Body of pancreas (tissue), 4 donors: ENCODE data around the gene PRMT3. TPM values are rescaled to one million over a fixed set of nuclear protein-coding genes. Genes with fewer than 3 reads are reported as not detected.
"Not testable (repeated sequence)": the region's sequence is repeated elsewhere in the genome, so short reads cannot be mapped to it uniquely, and the experiment has no call there.

Experiments
- ATAC-seq: fragments of 150-250 bp; one replicate; pipeline ENCODE4 v1.9.1; 2016
- DNase-seq, 4 donors: peaks; one replicate each; pipeline ENCODE4 v3.0.0-alpha.2; 2019
- H3K27ac ChIP-seq, 4 donors: fragments of 200-600 bp; sonication (generic); 1 replicate in 3 of 4; 2 replicates in 1 of 4; pipeline versions ENCODE4 v1.5.1 to v1.6.1; 2016 to 2019; ENCODE audit warnings: mild to moderate bottlenecking in 1 of 4, mixed read lengths in 1 of 4, moderate library complexity in 1 of 4
- H3K27me3 ChIP-seq, 2 donors: fragments of 200-600 bp; sonication (generic); one replicate each; pipeline ENCODE4 v1.6.0; 2016; ENCODE audit warnings: mild to moderate bottlenecking in 1 of 2
- H3K36me3 ChIP-seq, 2 donors: fragments of 200-600 bp; sonication (generic); replicated peaks in 1 of 2; 2 replicates each; pipeline ENCODE4 v1.5.1; 2016; ENCODE audit warnings: low read depth in 2 of 2; ENCODE audit not compliant: insufficient read depth in 1 of 2
- H3K4me1 ChIP-seq: fragments of 200-600 bp; sonication (generic); one replicate; pipeline ENCODE4 v1.6.0; 2016
- H3K4me3 ChIP-seq, 2 donors: fragments of 200-600 bp; sonication (generic); 1 replicate in 1 of 2; 2 replicates in 1 of 2; pipeline ENCODE4 v1.5.1; 2016 to 2019
- H3K9me3 ChIP-seq, 3 donors: fragments of 200-600 bp; sonication (generic); 1 replicate in 2 of 3; 2 replicates in 1 of 3; pipeline ENCODE4 v1.5.1; 2016
- CTCF ChIP-seq, 7 experiments: fragments of 450-650 bp in 4 of 7; fragments of 200-600 bp in 3 of 7; sonication (generic) in 3 of 7; IDR thresholded peaks; one replicate each; pipeline ENCODE4 v1.5.1; 2016 to 2019; ENCODE audit warnings: antibody characterized with exemption in 7 of 7
- POLR2A ChIP-seq, 3 donors: fragments of 450-650 bp; IDR thresholded peaks; one replicate each; pipeline ENCODE4 v1.6.1; 2016; ENCODE audit warnings: antibody characterized with exemption in 3 of 3, mild to moderate bottlenecking in 2 of 3
- WGBS, 2 donors: methylation state at CpG; one replicate each; pipeline ENCODE4 v1.1.5; 2017; 5-methylcytosine and 5-hydroxymethylcytosine counted together
- intact Hi-C: fragments of 100-400 bp; cut with DNase I; formaldehyde crosslinking; loops from one replicate; pipeline ENCODE4 v1.15.1; 2023
- total RNA-seq, 2 donors: library from RNA; depleted of rRNA; stranded (reverse); fragments of >200 nt; gene quantifications; one replicate each; pipeline ENCODE4 v1.1.0, GENCODE V29; 2016

PRMT3 gene
- total RNA-seq, 2 donors from 2014 or later, result 15.6 to 20.4 TPM

DNA sequence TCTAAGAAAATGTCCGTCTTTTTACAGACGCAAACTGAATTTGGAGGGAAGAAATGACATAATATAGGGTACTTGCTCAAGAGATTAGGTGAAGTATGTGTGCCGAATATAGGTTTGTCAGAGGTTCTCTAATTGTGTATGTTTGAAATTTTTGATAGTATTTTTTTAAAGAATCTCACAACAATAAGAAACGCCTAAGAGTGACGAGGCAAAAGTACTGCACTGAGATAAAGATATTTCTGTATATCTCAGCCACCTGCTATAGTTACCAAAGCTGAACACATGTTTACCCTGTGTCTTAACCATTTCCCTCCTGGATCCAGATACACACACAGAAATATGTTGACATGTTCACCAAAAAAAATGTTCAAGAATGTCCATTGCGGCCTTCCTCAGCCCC is 92.0 kb downstream of the PRMT3 start:
- TF ChIP-seq POLR2A (IDR thresholded peaks at IDR 0.05) (no peak), CTCF (IDR thresholded peaks at IDR 0.05) (no peak)
- H3K27me3 ChIP-seq, result no peaks in the 10 kb centered on the region
- no peaks in the 10 kb centered on the region for H3K4me1 ChIP-seq
- intact Hi-C loops, result no loop called here
- no peaks in the 10 kb centered on the region for H3K36me3 ChIP-seq
- no peak overlapping the region for H3K27ac ChIP-seq
- WGBS, 2 donors, result 59 to 68% methylated on average over 6 of the region's 6 CpGs
- DNase-seq (no peak), ATAC-seq (no peak)
- H3K9me3 ChIP-seq, result no peaks in the 10 kb centered on the region
- H3K4me3 ChIP-seq, result no peak overlapping the region

DNA sequence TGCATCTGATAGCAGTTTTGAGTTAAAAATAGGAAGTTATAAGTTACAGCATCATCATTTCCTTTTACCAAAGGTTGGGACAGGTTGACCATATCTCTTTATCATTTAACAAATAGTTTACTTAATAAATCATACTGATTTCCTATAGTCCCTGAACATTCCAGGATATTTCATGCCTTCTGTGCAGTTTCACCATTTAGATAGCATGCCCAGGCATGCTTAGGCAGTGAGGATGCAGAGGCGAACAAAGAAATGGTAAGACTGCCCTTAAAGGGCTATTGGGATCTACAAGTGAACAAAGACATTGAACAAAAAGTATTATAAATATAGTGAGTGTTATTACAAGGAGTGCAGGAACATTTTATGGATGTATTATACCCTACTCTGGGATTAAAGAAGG is 96.4 kb downstream of the PRMT3 start:
- ATAC-seq (no peak), DNase-seq (no peak)
- H3K4me1 ChIP-seq, result no peaks in the 10 kb centered on the region
- H3K27ac ChIP-seq, result no peak overlapping the region
- no peak overlapping the region for H3K4me3 ChIP-seq
- intact Hi-C loops, result no loop called here
- WGBS, 2 donors, result 100% methylated on average over 1 of the region's 1 CpG
- TF ChIP-seq POLR2A (IDR thresholded peaks at IDR 0.05) (no peak), CTCF (IDR thresholded peaks at IDR 0.05) (no peak)
- no peaks in the 10 kb centered on the region for H3K9me3 ChIP-seq
- no peaks in the 10 kb centered on the region for H3K36me3 ChIP-seq
- no peaks in the 10 kb centered on the region for H3K27me3 ChIP-seq

- H3K27me3 ChIP-seq, intact Hi-C loops, H3K4me3 ChIP-seq, H3K4me1 ChIP-seq, H3K9me3 ChIP-seq, ATAC-seq, DNase-seq, H3K27ac ChIP-seq, H3K36me3 ChIP-seq: not testable (repeated sequence)
- WGBS, 2 donors, result 88 to 100% methylated on average over 1 of the region's 1 CpG
Measured at GRCh38 chr11:20484416-20484815, 96.9 kb downstream of the PRMT3 start.

DNA sequence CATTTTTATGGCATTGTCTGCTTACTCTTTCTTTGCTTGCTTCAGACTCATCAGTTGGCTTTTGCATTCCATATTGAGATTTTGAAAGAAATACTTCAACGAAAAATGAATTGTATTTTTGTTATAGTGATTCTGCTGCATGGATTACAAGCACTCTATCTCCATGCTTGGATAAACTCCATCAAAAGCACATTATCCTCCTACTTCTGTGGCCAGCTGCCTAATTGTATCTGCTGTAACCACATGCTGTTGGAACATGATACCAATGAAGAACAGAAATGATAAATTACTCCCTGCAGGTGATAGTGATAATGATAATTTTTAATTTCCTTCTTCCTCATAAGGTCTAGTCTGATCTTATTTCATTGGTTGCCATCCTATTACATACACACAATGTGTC is 100.8 kb downstream of the PRMT3 start:
- intact Hi-C loops, result no loop called here
- Histone ChIP-seq H3K27ac (no peak overlapping the region), H3K9me3 (no peaks in the 10 kb centered on the region), H3K4me1 (peaks cover 3% of the 10 kb centered on the region), H3K4me3 (no peak overlapping the region), H3K36me3 (no peaks in the 10 kb centered on the region), H3K27me3 (no peaks in the 10 kb centered on the region)
- no peak for DNase-seq
- 23 to 85% methylated on average over 1 of the region's 1 CpG for WGBS, 2 donors
- TF ChIP-seq POLR2A (IDR thresholded peaks at IDR 0.05), result no peak
- no peak for TF ChIP-seq CTCF (IDR thresholded peaks at IDR 0.05)
- no peak for ATAC-seq

GRCh38 chr11:20489948-20490347 is 102.4 kb downstream of the PRMT3 start:
- no peak overlapping the region for H3K27ac ChIP-seq
- TF ChIP-seq POLR2A (IDR thresholded peaks at IDR 0.05), result no peak
- no peak for TF ChIP-seq CTCF (IDR thresholded peaks at IDR 0.05)
- intact Hi-C loops, result no loop called here
- H3K27me3 ChIP-seq, result no peaks in the 10 kb centered on the region
- no peak for ATAC-seq
- H3K9me3 ChIP-seq, result no peaks in the 10 kb centered on the region
- DNase-seq, result no peak
- 76 to 82% methylated on average over 1 of the region's 1 CpG for whole genome bisulfite sequencing, 2 donors
- H3K4me3 ChIP-seq, result no peak overlapping the region
- no peaks in the 10 kb centered on the region for H3K36me3 ChIP-seq
- H3K4me1 ChIP-seq, result peaks cover 3% of the 10 kb centered on the region
